Right cardiac atrium (tissue), 5 donors: ENCODE data around the gene DYNC1I1. TPM values are rescaled to one million over a fixed set of nuclear protein-coding genes. Genes with fewer than 3 reads are reported as not detected.

ENCODE experiments used
- ATAC-seq, 2 donors: fragments of 200-7000 bp; cut with Tn5 transposase; one replicate each; pipeline versions ENCODE4 v1.8.0 to v1.9.1; 2020; ENCODE audit warnings: moderate library complexity in 2 of 2, mild to moderate bottlenecking in 1 of 2
- DNase-seq, 3 donors: peaks; one replicate each; pipeline ENCODE4 v3.0.0-alpha.2; 2020
- H3K27ac ChIP-seq: one replicate; pipeline ENCODE4 v1.5.1; 2013; ENCODE audit warnings: mild to moderate bottlenecking, low read length, control low read depth, moderate library complexity
- H3K27me3 ChIP-seq: one replicate; pipeline ENCODE4 v1.6.1; 2013; ENCODE audit not compliant: control insufficient read depth, insufficient read depth
- H3K4me1 ChIP-seq: one replicate; pipeline ENCODE4 v1.6.1; 2013; ENCODE audit warnings: low read length; ENCODE audit not compliant: control insufficient read depth, insufficient read depth
- H3K4me3 ChIP-seq: one replicate; pipeline ENCODE4 v1.5.1; 2013; ENCODE audit warnings: low read length, control low read depth
- H3K9me3 ChIP-seq: one replicate; pipeline ENCODE4 v1.6.1; 2013; ENCODE audit warnings: low read length; ENCODE audit not compliant: control insufficient read depth
- WGBS: extraction: QIAGEN DNeasy Blood & Tissue Kit; methylation state at CpG from one replicate; pipeline ENCODE4 v1.1.7; 2013; 5-methylcytosine and 5-hydroxymethylcytosine counted together
- intact Hi-C, 4 donors: fragments of 100-400 bp; cut with DNase I; formaldehyde crosslinking; loops; one replicate each; pipeline versions ENCODE4 v1.11.0 to v1.14.0; 2022 to 2023
- polyA plus RNA-seq: library from polyadenylated mRNA; stranded (reverse); fragments of 200-250 nt; gene quantifications from one replicate; pipeline ENCODE4 v1.2.3, GENCODE V29; 2013
- total RNA-seq, 4 donors: library from RNA; stranded (reverse); fragmentation: NEBNext Ultra II Directional; extraction: Animal tissue kit (Norgen Biotek cat#: 25700); gene quantifications; one replicate each; pipeline ENCODE4 v1.2.1, GENCODE V29; 2021
- donor health status: healthy with polysubstance abuse.
- donor health status: DM: no; HTN: yes; CAD: no.
- donor health status: DM: no; HTN: no; CAD: no.
- donor health status: DM: no; HTN: yes; CAD: no; lungs with severe emphysema.
- donor health status: DM: yes; HTN: yes; CAD: no.

Gene DYNC1I1
- total and polyA plus RNA-seq, 5 donors: 11.0 to 29.8 (median 20.5) TPM

GRCh38 chr7:95971716-95972115, 199.4 kb downstream of the DYNC1I1 start:
- Histone ChIP-seq H3K4me3 (no peak overlapping the region), H3K27me3 (no peaks in the 10 kb centered on the region), H3K9me3 (no peaks in the 10 kb centered on the region), H3K27ac (no peak overlapping the region), H3K4me1 (no peaks in the 10 kb centered on the region)
- intact Hi-C loops: no loop called here
- peak; percentile 31 to 45 for ATAC-seq
- 81% methylated on average over 6 of the region's 6 CpGs for WGBS
- no peak for DNase-seq

- peak; percentile 74 to 75 for ATAC-seq
- Histone ChIP-seq H3K27ac (no peak overlapping the region), H3K4me3 (no peak overlapping the region), H3K27me3 (no peaks in the 10 kb centered on the region), H3K9me3 (no peaks in the 10 kb centered on the region), H3K4me1 (no peaks in the 10 kb centered on the region)
- WGBS: 37% methylated on average over 7 of the region's 7 CpGs
- intact Hi-C loops: no loop called here
- no peak for DNase-seq
Measured at GRCh38 chr7:95972523-95972922, 200.2 kb downstream of the DYNC1I1 start.

- ATAC-seq: no peak
- no peaks in the 10 kb centered on the region for H3K9me3 ChIP-seq
- 52% methylated on average over 1 of the region's 1 CpG for WGBS
- no peak for DNase-seq
- H3K4me3 ChIP-seq: no peak overlapping the region
- no peaks in the 10 kb centered on the region for H3K27me3 ChIP-seq
- H3K27ac ChIP-seq: no peak overlapping the region
- no peaks in the 10 kb centered on the region for H3K4me1 ChIP-seq
- intact Hi-C loops: no loop called here
Measured at GRCh38 chr7:95974108-95974507, 201.8 kb downstream of the DYNC1I1 start.

- intact Hi-C loops: no loop called here
- DNase-seq: no peak
- Histone ChIP-seq H3K27ac (no peak overlapping the region), H3K4me3 (no peak overlapping the region), H3K9me3 (no peaks in the 10 kb centered on the region), H3K27me3 (no peaks in the 10 kb centered on the region), H3K4me1 (no peaks in the 10 kb centered on the region)
- WGBS: 71% methylated on average over 4 of the region's 4 CpGs
- no peak for ATAC-seq
Measured at GRCh38 chr7:95976369-95977060, 204.2 kb downstream of the DYNC1I1 start.

GRCh38 chr7:95977994-95978393, 205.6 kb downstream of the DYNC1I1 start:
- Histone ChIP-seq H3K4me1 (no peaks in the 10 kb centered on the region), H3K27ac (no peak overlapping the region), H3K27me3 (no peaks in the 10 kb centered on the region), H3K4me3 (no peak overlapping the region), H3K9me3 (no peaks in the 10 kb centered on the region)
- peak in 1 of 2 donors; percentile 24 for ATAC-seq
- 90% methylated on average over 1 of the region's 1 CpG for WGBS
- no peak for DNase-seq
- intact Hi-C loops: no loop called here

GRCh38 chr7:95980167-95980566, 207.8 kb downstream of the DYNC1I1 start:
- no peaks in the 10 kb centered on the region for H3K9me3 ChIP-seq
- no peaks in the 10 kb centered on the region for H3K27me3 ChIP-seq
- no peak overlapping the region for H3K27ac ChIP-seq
- H3K4me1 ChIP-seq: no peaks in the 10 kb centered on the region
- ATAC-seq (no peak), DNase-seq (no peak)
- whole genome bisulfite sequencing: 39% methylated on average over 5 of the region's 5 CpGs
- no peak overlapping the region for H3K4me3 ChIP-seq
- intact Hi-C loops: no loop called here

- Histone ChIP-seq H3K9me3 (no peaks in the 10 kb centered on the region), H3K27ac (no peak overlapping the region), H3K4me1 (no peaks in the 10 kb centered on the region), H3K27me3 (no peaks in the 10 kb centered on the region), H3K4me3 (no peak overlapping the region)
- WGBS: 39% methylated on average over 1 of the region's 1 CpG
- no peak for ATAC-seq
- intact Hi-C loops: no loop called here
- no peak for DNase-seq
Measured at GRCh38 chr7:95980706-95981105, 208.4 kb downstream of the DYNC1I1 start.

- intact Hi-C loops: no loop called here
- Histone ChIP-seq H3K4me1 (peaks cover 2% of the 10 kb centered on the region), H3K9me3 (no peaks in the 10 kb centered on the region), H3K27me3 (no peaks in the 10 kb centered on the region), H3K4me3 (no peak overlapping the region), H3K27ac (no peak overlapping the region)
- ATAC-seq (no peak), DNase-seq (no peak)
- 58% methylated on average over 6 of the region's 6 CpGs for WGBS
Measured at GRCh38 chr7:95986178-95986764, 213.9 kb downstream of the DYNC1I1 start.

GRCh38 chr7:95989301-95989700, 216.9 kb downstream of the DYNC1I1 start:
- Histone ChIP-seq H3K4me1 (peaks cover 2% of the 10 kb centered on the region), H3K9me3 (no peaks in the 10 kb centered on the region), H3K4me3 (no peak overlapping the region), H3K27me3 (no peaks in the 10 kb centered on the region), H3K27ac (no peak overlapping the region)
- ATAC-seq (no peak), DNase-seq (no peak)
- intact Hi-C loops: no loop called here
- 32% methylated on average over 5 of the region's 5 CpGs for WGBS

- no peak overlapping the region for H3K27ac ChIP-seq
- no peaks in the 10 kb centered on the region for H3K9me3 ChIP-seq
- intact Hi-C loops: no loop called here
- no peak overlapping the region for H3K4me3 ChIP-seq
- peaks cover 2% of the 10 kb centered on the region for H3K4me1 ChIP-seq
- ATAC-seq (no peak), DNase-seq (no peak)
- H3K27me3 ChIP-seq: no peaks in the 10 kb centered on the region
- 71% methylated on average over 2 of the region's 2 CpGs for WGBS
Measured at GRCh38 chr7:95993380-95993779, 221.0 kb downstream of the DYNC1I1 start.

GRCh38 chr7:95996174-95996573, 223.8 kb downstream of the DYNC1I1 start:
- no peaks in the 10 kb centered on the region for H3K9me3 ChIP-seq
- H3K27me3 ChIP-seq: no peaks in the 10 kb centered on the region
- intact Hi-C loops: no loop called here
- WGBS: 67% methylated on average over 5 of the region's 5 CpGs
- no peak overlapping the region for H3K4me3 ChIP-seq
- ATAC-seq: no peak
- DNase-seq: no peak
- H3K27ac ChIP-seq: no peak overlapping the region
- no peaks in the 10 kb centered on the region for H3K4me1 ChIP-seq
